GM12801 (cell line): ENCODE measurements around the gene ANLN.

ENCODE experiments used
- TF ChIP-seq, protein P1 (sequence below): IDR thresholded peaks from one replicate; pipeline ENCODE4 v1.5.1; 2011; ENCODE audit warnings: control low read depth; ENCODE audit not compliant: insufficient read length; ENCODE audit errors: extremely low read depth

ANLN gene

GRCh38 chr7:36355490-36355889 lies 34.2 kb upstream of the ANLN start:
- TF ChIP-seq, protein P1, sequence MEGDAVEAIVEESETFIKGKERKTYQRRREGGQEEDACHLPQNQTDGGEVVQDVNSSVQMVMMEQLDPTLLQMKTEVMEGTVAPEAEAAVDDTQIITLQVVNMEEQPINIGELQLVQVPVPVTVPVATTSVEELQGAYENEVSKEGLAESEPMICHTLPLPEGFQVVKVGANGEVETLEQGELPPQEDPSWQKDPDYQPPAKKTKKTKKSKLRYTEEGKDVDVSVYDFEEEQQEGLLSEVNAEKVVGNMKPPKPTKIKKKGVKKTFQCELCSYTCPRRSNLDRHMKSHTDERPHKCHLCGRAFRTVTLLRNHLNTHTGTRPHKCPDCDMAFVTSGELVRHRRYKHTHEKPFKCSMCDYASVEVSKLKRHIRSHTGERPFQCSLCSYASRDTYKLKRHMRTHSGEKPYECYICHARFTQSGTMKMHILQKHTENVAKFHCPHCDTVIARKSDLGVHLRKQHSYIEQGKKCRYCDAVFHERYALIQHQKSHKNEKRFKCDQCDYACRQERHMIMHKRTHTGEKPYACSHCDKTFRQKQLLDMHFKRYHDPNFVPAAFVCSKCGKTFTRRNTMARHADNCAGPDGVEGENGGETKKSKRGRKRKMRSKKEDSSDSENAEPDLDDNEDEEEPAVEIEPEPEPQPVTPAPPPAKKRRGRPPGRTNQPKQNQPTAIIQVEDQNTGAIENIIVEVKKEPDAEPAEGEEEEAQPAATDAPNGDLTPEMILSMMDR = no peak

DNA sequence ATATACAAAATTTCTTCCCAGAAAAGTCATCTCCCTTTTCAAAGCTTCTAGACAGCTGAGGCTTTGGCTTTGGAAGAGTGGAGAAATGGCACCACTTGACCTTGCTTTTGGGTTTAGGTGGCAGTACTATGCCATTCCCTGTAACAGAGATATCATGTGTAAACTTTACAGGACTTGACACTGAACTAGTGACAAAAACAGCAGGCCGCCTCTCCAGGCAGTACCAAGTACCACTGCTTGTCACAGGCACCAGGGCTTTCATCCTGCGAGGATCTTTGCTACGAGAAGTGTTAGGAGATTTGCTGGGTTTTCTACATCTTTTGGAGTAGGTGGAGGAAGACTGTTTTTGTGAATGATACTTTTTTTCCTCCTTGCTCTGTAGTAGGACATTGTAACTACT lies 32.6 kb upstream of the ANLN start:
- TF ChIP-seq, protein P1 = no peak

GRCh38 chr7:36358589-36358988 lies 31.1 kb upstream of the ANLN start:
- TF ChIP-seq, protein P1 = no peak

GRCh38 chr7:36360244-36360643 lies 29.4 kb upstream of the ANLN start:
- TF ChIP-seq, protein P1 = no peak

DNA sequence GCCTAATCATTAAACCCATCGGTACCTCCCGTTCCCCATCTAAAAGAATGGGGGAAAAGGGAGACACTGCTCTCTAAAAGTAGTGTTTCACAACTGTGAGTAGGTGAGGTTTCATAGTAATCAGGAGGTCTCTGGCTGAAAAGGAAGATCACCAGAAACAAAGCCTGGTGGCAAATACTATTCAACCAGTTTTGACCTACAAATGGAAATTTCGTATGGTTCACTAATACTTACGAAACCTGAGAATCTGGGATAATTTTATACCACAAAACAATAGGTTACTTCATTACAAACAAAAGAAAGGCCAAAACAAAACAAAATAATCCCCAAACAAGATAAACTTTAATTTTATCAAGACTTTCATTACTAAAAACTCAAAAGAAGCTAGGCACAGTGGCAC lies 28.4 kb upstream of the ANLN start:
- TF ChIP-seq, protein P1 = no peak

GRCh38 chr7:36363515-36363914 lies 26.1 kb upstream of the ANLN start:
- TF ChIP-seq, protein P1 = no peak

GRCh38 chr7:36366005-36366717 lies 23.5 kb upstream of the ANLN start:
- TF ChIP-seq, protein P1 = no peak
